ENCODE measurements around the gene COLQ.
A peak's percentile ranks its signal among the peaks of the same experiment; 100 is the strongest.
"Not testable (repeated sequence)": the region's sequence is repeated elsewhere in the genome, so short reads cannot be mapped to it uniquely, and the experiment has no call there.

COLQ gene

DNA sequence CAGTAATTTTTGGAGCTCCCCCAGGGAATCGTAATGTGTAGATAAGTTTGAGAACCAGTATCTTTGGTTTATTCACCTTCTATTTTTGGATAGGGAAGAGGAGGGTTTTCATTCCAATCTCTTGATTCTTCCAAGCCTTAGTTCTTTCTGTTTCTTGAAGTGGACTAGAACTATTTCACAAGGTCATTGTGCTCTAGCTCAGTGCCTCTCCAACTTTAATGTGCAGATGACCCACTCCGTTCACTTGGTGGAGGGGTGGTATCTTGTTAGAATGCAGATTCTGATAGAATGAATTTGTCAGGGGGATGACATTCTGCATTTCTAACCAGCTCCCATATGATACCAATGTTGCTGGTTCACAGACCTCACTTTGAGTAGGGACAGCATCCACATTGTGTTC is 35.5 kb downstream of the COLQ start:
- no peak for DNase-seq (ENCODE audit: low read depth)
- H3K4me3 ChIP-seq (ENCODE audit: low read length) = no peak overlapping the region
- TF ChIP-seq, protein P1, sequence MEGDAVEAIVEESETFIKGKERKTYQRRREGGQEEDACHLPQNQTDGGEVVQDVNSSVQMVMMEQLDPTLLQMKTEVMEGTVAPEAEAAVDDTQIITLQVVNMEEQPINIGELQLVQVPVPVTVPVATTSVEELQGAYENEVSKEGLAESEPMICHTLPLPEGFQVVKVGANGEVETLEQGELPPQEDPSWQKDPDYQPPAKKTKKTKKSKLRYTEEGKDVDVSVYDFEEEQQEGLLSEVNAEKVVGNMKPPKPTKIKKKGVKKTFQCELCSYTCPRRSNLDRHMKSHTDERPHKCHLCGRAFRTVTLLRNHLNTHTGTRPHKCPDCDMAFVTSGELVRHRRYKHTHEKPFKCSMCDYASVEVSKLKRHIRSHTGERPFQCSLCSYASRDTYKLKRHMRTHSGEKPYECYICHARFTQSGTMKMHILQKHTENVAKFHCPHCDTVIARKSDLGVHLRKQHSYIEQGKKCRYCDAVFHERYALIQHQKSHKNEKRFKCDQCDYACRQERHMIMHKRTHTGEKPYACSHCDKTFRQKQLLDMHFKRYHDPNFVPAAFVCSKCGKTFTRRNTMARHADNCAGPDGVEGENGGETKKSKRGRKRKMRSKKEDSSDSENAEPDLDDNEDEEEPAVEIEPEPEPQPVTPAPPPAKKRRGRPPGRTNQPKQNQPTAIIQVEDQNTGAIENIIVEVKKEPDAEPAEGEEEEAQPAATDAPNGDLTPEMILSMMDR (conservative IDR thresholded peaks at IDR 0.05; ENCODE audit: low read depth, low read length) = no peak

DNA sequence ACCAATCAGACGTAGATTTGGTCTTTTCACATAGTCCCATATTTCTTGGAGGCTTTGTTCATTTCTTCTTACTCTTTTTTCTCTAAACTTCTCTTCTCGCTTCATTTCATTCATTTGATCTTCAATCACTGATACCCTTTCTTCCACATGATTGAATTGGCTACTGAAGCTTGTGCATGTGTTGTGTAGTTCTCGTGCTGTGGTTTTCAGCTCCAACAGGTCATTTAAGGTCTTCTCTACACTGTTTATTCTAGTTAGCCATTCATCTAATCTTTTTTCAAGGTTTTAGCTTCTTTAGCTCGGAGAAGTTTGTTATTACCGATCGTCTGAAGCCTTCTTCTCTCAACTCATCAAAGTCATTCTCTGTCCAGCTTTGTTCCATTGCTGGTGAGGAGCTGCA is 37.0 kb downstream of the COLQ start:
- not testable (repeated sequence) for H3K4me3 ChIP-seq (ENCODE audit: low read length); DNase-seq (ENCODE audit: low read depth)

DNA sequence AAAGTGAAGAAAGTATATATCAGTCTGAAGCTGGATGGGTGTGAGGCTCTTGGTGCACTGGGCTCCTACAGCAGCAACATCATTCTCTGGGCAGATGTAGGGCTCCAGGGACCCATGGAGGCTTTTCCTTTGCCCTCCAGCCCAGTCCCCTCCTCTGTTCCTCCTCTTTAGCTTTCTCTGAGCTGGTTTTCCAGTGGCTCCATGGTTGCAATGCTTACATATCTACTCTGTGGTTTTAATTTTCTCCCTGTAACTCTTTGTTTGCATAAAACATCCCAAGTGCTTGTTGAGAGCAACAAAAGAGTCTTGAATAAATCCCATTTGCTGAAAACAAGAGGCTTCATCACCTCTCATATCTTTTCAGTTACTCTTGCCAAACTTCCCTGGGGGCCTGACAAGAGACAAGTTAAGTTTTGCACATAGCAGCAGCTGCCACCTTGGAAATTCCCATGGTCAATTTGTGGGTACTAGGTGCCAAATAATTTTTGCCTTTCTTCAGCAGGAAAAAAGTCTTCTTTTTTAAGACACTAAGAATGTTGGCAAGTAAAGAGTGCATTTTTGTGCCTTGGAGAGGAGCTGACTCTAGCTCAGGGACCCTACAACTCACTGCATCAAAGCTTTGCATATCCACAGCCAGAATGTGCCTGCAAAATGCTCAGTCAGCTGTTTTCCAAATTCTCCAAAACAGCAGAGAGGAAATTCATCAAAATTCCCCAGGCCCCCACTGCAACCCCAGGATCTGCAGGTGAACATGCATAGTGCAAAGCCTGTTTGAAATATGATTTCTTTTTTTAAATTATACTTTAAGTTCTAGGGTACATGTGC is 41.9 kb downstream of the COLQ start:
- H3K4me3 ChIP-seq (ENCODE audit: low read length) = no peak overlapping the region
- no peak for DNase-seq (ENCODE audit: low read depth)
- TF ChIP-seq, protein P1 (conservative IDR thresholded peaks at IDR 0.05; ENCODE audit: low read depth, low read length) = no peak

DNA sequence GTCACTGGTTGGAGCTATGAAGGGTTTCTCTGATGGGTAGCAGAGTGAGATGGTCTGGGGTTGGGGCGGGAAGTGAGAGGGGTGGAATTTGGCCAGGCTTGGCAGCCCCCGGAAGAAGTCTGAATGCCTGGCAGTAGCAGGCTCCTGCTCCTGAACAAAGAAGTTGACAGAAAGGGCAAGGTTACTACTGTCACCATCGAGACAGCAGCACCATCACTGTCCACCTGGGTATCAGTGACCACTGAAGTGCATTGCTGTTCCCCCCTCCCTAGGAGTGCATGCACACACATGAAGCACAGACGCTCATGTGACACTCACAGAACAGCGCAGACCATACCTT is 42.9 kb downstream of the COLQ start:
- TF ChIP-seq, protein P1 (conservative IDR thresholded peaks at IDR 0.05; ENCODE audit: low read depth, low read length) = no peak
- no peak for DNase-seq (ENCODE audit: low read depth)
- no peak overlapping the region for H3K4me3 ChIP-seq (ENCODE audit: low read length)

DNA sequence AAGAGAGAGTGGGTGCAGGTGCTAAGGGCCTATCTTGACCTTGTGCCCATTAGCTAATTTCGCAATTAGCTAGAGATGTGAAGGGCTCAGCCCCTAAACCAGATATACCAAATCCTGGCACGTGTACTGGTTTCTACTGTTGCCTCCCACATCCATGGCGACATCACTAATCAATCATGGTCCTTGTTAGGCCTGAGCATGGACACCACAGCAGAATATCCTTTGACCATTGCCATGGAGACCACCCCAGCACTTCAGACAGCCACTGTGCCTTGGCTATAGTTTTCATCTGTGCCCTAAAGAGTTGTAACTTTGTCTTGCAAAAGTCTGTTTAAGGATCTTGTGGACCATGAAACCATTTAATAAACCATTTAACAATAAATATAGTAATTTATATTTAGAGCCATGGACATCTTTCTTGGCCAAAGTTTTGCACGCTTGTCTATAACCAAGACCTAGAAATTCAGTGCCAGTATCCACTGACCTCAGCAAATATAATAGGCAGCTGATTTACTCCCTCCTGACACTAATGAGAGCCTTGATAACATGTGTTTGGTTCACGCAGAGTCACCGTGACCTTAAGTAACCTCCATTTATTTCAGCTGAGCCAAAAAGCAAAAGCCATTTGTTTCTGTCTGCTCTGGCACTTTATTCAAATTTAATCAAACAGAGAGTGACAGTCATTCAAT is 43.4 kb downstream of the COLQ start:
- peak; percentile 16 for DNase-seq (ENCODE audit: low read depth)
- TF ChIP-seq, protein P1 (conservative IDR thresholded peaks at IDR 0.05; ENCODE audit: low read depth, low read length) = no peak
- H3K4me3 ChIP-seq (ENCODE audit: low read length) = no peak overlapping the region

DNA sequence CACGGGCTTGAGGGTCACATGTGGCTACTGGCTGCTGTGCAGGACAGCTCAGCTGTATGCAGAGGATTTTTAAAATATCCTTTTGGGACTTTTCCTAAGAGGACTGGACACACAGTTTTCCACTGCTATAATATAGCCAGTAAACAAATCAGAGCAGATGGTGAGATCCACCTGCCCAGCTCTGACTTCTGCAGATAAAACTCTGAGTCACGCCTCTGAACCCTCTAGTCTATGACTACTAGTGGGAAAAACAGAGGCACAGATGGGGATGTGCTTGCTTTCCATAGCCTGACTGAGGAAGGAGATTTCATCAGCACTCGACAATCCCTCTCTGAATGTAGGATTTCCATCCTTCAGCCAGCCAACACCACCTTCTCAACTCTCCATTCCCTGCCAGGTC is 45.1 kb downstream of the COLQ start:
- no peak overlapping the region for H3K4me3 ChIP-seq (ENCODE audit: low read length)
- TF ChIP-seq, protein P1 (conservative IDR thresholded peaks at IDR 0.05; ENCODE audit: low read depth, low read length) = no peak
- no peak for DNase-seq (ENCODE audit: low read depth)

DNA sequence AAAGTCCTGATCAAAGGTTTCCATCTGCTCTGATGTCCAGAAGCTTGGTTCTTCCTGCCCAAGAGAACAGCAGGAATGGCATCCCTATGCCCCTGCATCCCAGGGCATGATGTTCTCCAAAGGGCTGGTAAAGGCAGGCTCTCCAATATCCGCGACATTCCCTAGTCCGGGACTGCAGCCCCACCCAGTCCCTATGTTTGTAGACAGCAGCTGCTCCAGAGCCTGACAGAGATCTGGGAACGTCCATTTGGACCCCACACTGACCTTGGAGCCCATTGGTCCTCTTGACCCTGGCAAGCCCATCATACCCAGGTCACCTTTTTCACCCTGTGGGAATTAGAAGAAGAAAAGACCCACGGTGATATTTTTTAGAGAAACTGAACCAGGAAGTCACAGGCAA is 46.3 kb downstream of the COLQ start:
- H3K4me3 ChIP-seq (ENCODE audit: low read length) = no peak overlapping the region
- no peak for DNase-seq (ENCODE audit: low read depth)
- TF ChIP-seq, protein P1 (conservative IDR thresholded peaks at IDR 0.05; ENCODE audit: low read depth, low read length) = no peak
